Activated naive CD8-positive, alpha-beta T cell treated with anti-CD3 and anti-CD28 coated beads, Interleukin-2, amount 10 ng/mL, durations not matched to agents 7 days and 5 days (primary cell): ENCODE measurements around the gene MAP3K13. TPM values are rescaled to one million over a fixed set of nuclear protein-coding genes. Genes with fewer than 3 reads are reported as not detected.
"Not testable (repeated sequence)": the region's sequence is repeated elsewhere in the genome, so short reads cannot be mapped to it uniquely, and the experiment has no call there.

ENCODE experiments used
- ATAC-seq: fragments of 150-1000 bp; cut with Tn5 transposase; one replicate; pipeline ENCODE4 v1.10.0; 2021; ENCODE audit warnings: low read depth, moderate library complexity
- POLR2A ChIA-PET: fragments of 350-600 bp; sonication (Branson Sonifier 250); formaldehyde crosslinking; loops from one replicate; lab custom pipeline; 2021; ENCODE audit warnings: antibody characterized with exemption; lab: Charles Lee
- DNase-seq: peaks from one replicate; pipeline ENCODE4 v3.0.0; 2021
- H3K27ac Mint-ChIP-seq: one replicate; pipeline ENCODE4 v1.8.0; 2022; ENCODE audit warnings: mild to moderate bottlenecking, mixed read lengths
- H3K27me3 Mint-ChIP-seq: one replicate; pipeline ENCODE4 v1.8.0; 2022; ENCODE audit warnings: mild to moderate bottlenecking, moderate library complexity, mixed read lengths
- H3K36me3 Mint-ChIP-seq: one replicate; pipeline ENCODE4 v1.8.0; 2021; ENCODE audit warnings: mild to moderate bottlenecking, mixed read lengths
- H3K4me1 Mint-ChIP-seq: one replicate; pipeline ENCODE4 v1.8.0; 2021; ENCODE audit warnings: mixed read lengths
- H3K4me3 Mint-ChIP-seq: one replicate; pipeline ENCODE4 v1.8.0; 2022; ENCODE audit warnings: mild to moderate bottlenecking, moderate library complexity, mixed read lengths
- H3K9me3 Mint-ChIP-seq: one replicate; pipeline ENCODE4 v1.8.0; 2021; ENCODE audit warnings: mixed read lengths
- total RNA-seq, 2 experiments: library from RNA; stranded (reverse); gene quantifications; one replicate each; pipeline ENCODE4 v1.2.3, GENCODE V29; 2021

Gene MAP3K13
- total RNA-seq, 2 experiments from 2014 or later, result 11.4 to 12.5 TPM

DNA sequence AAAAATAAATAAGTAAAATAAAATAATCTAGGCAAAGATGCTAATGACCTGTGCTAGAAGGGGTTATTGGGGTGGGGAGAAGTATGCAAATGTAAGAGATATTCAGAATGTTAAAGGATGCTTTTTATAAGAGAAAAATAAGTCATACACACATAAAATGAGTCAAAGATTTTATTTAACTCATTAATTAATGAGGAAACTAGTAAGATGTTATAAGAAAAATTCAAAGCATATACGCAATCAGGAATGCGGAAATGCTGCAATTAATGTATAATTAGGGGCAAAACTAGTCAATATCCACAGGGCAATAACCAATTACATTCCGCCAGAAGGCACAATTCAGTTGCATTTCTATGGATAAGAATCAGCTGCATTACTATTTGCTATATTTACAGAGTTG is 30.1 kb downstream of the MAP3K13 start:
- Mint-ChIP-seq H3K4me3 (no peak overlapping the region), H3K9me3 (no peaks in the 10 kb centered on the region), H3K36me3 (no peaks in the 10 kb centered on the region), H3K4me1 (no peaks in the 10 kb centered on the region), H3K27me3 (peaks cover 6% of the 10 kb centered on the region), H3K27ac (no peak overlapping the region)
- POLR2A ChIA-PET, result no interaction called here
- ATAC-seq (no peak), DNase-seq (no peak)

DNA sequence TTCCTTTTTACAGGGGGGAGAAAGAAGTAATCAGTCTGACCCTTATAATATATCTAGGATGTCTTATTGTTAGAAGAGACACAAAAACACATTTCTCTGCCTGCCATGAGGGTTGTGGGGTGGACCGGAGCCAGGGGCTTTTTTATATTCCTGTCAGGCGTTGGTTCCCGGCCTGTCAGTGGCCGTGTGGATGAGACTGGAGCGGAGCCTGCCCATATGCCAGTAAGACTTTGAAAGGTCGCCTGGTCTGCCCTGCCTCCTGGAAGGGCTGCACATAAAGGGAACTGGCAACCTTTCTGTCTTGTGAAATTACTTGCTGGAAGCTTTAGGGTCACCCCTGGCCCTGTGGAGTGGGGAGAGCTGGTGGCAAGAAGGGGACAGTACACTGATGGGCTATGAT is 34.7 kb downstream of the MAP3K13 start:
- POLR2A ChIA-PET, result no interaction called here
- Mint-ChIP-seq H3K27me3 (peaks cover 3% of the 10 kb centered on the region), H3K27ac (no peak overlapping the region), H3K9me3 (no peaks in the 10 kb centered on the region), H3K4me3 (no peak overlapping the region), H3K36me3 (no peaks in the 10 kb centered on the region), H3K4me1 (no peaks in the 10 kb centered on the region)
- ATAC-seq, result no peak
- no peak for DNase-seq

DNA sequence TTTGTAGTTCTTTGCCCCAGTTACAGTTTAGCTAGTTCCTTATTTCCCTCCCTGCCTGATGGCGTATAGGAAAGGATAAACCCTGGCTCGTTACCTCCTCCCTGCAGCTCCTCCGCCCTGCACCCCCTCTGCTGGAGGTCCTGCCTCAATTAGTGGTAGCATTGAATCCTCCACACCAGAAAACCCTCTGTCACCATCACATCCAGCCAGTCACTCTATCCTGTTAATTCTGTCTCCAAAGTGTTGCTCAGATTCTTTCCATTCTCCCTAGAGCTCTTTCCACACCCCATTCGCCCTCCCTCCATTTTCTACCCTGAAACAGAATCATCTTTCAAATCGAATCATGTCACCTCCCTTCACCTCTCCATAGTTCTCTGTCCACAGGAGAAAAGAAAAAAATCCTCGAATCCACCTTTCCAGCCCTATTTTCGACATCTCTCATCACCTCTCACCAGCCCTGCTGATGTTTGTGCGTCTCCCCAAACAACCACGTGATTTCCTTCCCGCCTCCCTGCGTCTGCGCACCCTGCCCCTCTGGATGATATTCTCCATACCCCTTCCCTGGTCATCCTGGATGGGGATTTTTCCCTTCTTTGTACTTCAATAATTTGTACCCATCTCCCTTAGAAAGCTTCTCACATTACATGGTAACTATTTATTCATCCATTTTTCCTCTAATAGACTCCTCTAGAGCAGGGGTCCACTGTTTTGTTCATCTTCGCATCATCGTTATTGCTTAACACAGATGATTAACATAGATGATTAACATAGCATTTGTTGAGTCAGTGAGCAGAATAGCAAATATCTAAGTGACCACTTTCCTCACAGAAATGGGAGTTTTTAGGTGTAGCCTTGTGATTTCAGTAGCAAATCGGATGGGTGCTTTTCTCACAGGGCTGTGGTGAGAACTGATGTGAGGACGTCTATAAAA is 37.1 kb downstream of the MAP3K13 start:
- DNase-seq (no peak), ATAC-seq (no peak)
- Mint-ChIP-seq H3K9me3 (no peaks in the 10 kb centered on the region), H3K4me3 (no peak overlapping the region), H3K27ac (no peak overlapping the region), H3K27me3 (peaks cover 4% of the 10 kb centered on the region), H3K36me3 (no peaks in the 10 kb centered on the region), H3K4me1 (no peaks in the 10 kb centered on the region)
- POLR2A ChIA-PET, result no interaction called here

DNA sequence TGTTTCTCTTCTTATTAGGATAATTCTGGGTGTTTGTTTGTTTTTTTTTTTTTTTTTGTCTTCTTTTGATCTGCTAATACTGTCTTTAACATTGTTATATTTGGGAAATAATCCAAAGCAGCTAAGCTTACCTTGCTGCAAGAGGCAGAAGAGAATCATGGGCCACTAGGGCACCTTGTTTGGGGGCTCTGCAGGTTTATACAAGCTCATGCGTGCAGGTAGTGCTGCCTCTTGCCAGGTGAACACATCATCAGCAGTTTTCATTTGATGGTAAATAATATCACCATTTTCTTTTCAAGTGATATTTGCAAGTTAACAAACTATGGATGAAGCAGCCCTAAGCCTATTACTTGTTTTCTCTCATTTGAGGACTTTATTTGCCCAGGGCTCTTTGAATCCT is 37.9 kb downstream of the MAP3K13 start:
- no peaks in the 10 kb centered on the region for H3K36me3 Mint-ChIP-seq
- DNase-seq, result no peak
- H3K4me3 Mint-ChIP-seq, result no peak overlapping the region
- POLR2A ChIA-PET, result interaction anchor here (0.6 to 0.7 kb wide), 2 partner anchors 10 to 708 kb away, joined by 5 read pairs; partner anchors contain the start of gene ETV5
- no peaks in the 10 kb centered on the region for H3K9me3 Mint-ChIP-seq
- no peak overlapping the region for H3K27ac Mint-ChIP-seq
- ATAC-seq, result no peak
- peaks cover 10% of the 10 kb centered on the region for H3K27me3 Mint-ChIP-seq
- H3K4me1 Mint-ChIP-seq, result no peaks in the 10 kb centered on the region

DNA sequence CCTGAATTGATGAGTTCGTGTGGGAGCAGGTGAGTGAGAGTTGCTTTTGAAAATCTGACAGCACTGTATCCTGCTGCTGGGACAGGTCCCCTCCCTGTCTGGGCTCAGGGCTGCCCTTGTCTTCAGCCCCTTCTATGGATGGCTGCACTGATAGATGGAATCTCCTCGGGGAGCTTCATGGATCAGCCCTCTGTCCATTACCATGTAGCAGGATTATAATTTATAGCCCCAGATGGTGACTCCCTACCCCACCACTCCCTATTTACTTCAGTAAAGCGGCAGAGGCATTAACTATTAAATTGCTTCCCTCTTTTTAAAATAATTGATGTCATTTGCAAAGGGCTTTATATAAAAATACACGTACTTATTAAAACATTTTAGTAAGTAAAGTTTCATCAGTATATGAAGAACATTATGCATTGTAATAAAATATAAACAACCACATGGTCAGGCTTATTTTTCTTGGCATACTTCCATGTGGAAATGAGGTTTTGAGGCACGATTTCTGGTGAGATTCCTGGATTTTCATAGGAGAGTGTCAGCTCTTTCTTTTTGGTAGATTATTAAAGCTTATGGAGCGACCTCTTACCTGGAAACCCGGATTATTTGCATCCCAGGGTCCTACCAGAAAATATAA is 38.5 kb downstream of the MAP3K13 start:
- DNase-seq (no peak), ATAC-seq (no peak)
- Mint-ChIP-seq H3K4me3 (no peak overlapping the region), H3K27me3 (peaks cover 12% of the 10 kb centered on the region), H3K27ac (no peak overlapping the region), H3K36me3 (no peaks in the 10 kb centered on the region), H3K4me1 (no peaks in the 10 kb centered on the region), H3K9me3 (no peaks in the 10 kb centered on the region)
- POLR2A ChIA-PET, result interaction anchor here (0.6 to 0.7 kb wide), 2 partner anchors 10 to 707 kb away, joined by 5 read pairs; partner anchors contain the start of gene ETV5

DNA sequence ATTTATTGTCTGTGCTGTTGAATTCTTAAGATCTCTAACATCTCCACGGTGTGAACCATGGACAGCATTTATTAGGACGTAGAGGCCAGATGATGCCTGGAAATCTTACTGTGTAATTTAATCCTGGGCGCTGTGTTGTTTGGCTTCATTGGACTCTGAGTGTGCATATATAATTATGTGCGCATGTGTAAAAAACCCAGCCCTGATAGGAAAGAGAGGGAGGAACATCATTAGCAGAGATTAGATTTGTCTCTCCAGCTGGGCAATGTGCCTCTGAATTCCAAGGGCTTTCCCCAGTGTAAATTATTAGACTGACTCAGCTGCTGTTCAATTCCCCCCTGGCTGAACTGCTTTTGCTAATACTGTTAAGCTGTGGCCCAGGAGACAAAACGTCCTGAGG is 39.6 kb downstream of the MAP3K13 start:
- DNase-seq, result no peak
- Mint-ChIP-seq H3K27me3 (peaks cover 21% of the 10 kb centered on the region), H3K27ac (no peak overlapping the region), H3K4me3 (no peak overlapping the region), H3K36me3 (no peaks in the 10 kb centered on the region), H3K9me3 (no peaks in the 10 kb centered on the region), H3K4me1 (no peaks in the 10 kb centered on the region)
- POLR2A ChIA-PET, result no interaction called here
- ATAC-seq, result no peak

DNA sequence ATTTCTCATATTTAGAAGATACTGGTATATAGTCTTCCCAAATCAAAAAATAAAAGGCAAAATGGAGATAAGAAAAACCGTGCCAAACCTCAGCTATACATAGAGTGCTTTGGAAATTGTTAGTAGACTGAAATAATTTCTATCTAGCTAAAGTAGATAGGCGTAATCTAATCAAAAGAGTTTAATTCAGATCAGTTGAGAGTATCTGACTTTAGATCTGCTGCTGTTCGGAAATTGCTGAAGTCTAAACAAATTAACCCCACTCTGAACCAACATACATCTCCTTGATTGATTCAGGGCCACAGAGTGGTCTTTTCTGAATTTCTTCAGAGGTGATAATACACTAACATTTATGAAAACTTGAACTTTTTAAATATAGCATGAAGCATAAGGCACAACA is 40.1 kb downstream of the MAP3K13 start:
- Mint-ChIP-seq H3K4me1 (no peaks in the 10 kb centered on the region), H3K27me3 (peaks cover 24% of the 10 kb centered on the region), H3K27ac (no peak overlapping the region), H3K9me3 (no peaks in the 10 kb centered on the region), H3K36me3 (no peaks in the 10 kb centered on the region), H3K4me3 (no peak overlapping the region)
- DNase-seq (no peak), ATAC-seq (no peak)
- POLR2A ChIA-PET, result no interaction called here

DNA sequence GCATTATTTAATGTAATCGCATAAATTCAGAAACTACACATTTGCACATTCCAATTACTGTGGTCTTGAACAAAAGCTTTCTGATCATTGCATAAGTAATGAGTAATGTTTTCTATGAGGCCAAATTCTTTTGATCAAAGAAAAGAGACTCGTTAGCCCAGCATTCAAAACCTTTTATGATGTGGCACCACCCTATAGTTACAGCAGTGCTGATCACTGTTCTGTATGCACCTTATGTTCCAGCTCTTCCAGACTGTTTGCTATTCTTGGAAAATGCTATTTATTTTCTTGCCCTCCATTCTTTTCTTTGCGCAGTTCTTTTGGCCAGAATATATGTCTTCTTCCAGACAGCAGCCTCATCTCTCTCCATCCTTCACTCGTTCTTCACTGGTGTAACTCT is 42.3 kb downstream of the MAP3K13 start:
- Mint-ChIP-seq H3K4me3 (no peak overlapping the region), H3K4me1 (no peaks in the 10 kb centered on the region), H3K27me3 (peaks cover 24% of the 10 kb centered on the region), H3K9me3 (no peaks in the 10 kb centered on the region), H3K36me3 (no peaks in the 10 kb centered on the region), H3K27ac (no peak overlapping the region)
- POLR2A ChIA-PET, result no interaction called here
- ATAC-seq (no peak), DNase-seq (no peak)

DNA sequence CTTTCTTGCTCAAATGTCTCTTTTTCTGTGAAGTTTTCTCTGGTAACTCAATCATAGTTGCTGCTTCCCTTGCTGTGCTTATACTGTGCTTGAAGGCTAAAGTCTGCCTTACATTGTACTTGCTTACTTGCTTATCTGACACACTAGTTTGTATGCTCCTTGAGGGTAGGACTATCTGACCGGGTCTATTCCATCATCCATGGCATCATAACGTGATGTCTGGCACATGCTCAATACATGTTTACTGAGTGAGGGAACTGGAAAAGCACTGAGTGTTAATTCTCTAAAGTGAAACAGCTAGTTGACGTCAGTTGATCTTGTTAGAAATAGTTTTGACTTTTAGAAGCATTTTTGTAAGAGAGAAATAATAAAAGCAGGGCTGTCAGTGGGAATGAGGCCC is 42.7 kb downstream of the MAP3K13 start:
- no peak overlapping the region for H3K4me3 Mint-ChIP-seq
- no peak overlapping the region for H3K27ac Mint-ChIP-seq
- DNase-seq (no peak), ATAC-seq (no peak)
- POLR2A ChIA-PET, result no interaction called here
- H3K36me3 Mint-ChIP-seq, result no peaks in the 10 kb centered on the region
- no peaks in the 10 kb centered on the region for H3K4me1 Mint-ChIP-seq
- H3K27me3 Mint-ChIP-seq, result peaks cover 24% of the 10 kb centered on the region
- no peaks in the 10 kb centered on the region for H3K9me3 Mint-ChIP-seq

DNA sequence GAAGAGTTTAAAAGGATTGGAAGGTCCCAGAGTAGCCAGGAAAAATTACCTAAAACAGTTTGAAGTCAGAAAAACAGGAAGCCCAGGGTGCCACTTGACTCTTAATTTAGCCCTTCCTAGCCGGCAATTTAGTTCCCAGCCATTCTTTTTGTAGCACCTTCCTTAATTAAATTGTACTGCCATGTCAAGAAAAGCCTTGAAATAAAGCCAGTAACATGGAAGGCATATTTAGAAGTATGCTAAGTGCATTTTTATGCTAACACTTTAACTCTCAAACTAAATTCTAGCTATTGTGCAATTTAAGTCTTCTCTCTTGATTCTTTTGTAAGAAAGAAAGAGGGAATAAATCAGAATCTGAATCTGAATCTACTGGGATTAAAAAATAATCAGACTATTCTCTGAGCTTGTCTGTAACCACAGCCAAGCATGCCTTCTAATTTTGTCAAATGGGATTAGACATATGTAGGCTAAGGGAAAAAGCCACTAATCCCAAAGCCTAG is 43.2 kb downstream of the MAP3K13 start:
- no peaks in the 10 kb centered on the region for H3K4me1 Mint-ChIP-seq
- ATAC-seq (no peak), DNase-seq (no peak)
- H3K4me3 Mint-ChIP-seq, result no peak overlapping the region
- POLR2A ChIA-PET, result no interaction called here
- no peaks in the 10 kb centered on the region for H3K9me3 Mint-ChIP-seq
- peaks cover 29% of the 10 kb centered on the region for H3K27me3 Mint-ChIP-seq
- no peak overlapping the region for H3K27ac Mint-ChIP-seq
- no peaks in the 10 kb centered on the region for H3K36me3 Mint-ChIP-seq

DNA sequence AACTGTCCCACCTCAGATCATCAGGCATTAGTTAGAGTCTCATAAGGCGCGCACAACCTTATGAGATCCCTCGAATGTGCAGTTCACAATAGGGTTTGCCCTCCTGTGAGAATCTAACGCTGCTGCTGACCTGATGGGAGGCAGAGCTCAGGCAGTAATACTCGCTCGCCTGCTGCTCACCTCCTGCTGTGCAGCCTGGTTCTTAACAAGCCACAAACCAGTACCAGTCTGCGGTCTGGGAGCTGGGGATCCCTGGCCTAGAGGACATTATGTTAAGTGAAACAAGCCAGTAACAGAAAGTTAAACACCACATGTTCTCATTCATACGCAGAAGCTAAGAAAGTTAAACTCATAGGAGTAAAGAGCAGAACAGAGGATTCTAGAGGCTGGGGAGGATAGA is 47.0 kb downstream of the MAP3K13 start:
- H3K27me3 Mint-ChIP-seq, result peaks cover 26% of the 10 kb centered on the region
- no peaks in the 10 kb centered on the region for H3K9me3 Mint-ChIP-seq
- H3K4me1 Mint-ChIP-seq, result no peaks in the 10 kb centered on the region
- H3K4me3 Mint-ChIP-seq, result no peak overlapping the region
- DNase-seq (no peak), ATAC-seq (no peak)
- H3K27ac Mint-ChIP-seq, result no peak overlapping the region
- H3K36me3 Mint-ChIP-seq, result no peaks in the 10 kb centered on the region
- POLR2A ChIA-PET, result no interaction called here

DNA sequence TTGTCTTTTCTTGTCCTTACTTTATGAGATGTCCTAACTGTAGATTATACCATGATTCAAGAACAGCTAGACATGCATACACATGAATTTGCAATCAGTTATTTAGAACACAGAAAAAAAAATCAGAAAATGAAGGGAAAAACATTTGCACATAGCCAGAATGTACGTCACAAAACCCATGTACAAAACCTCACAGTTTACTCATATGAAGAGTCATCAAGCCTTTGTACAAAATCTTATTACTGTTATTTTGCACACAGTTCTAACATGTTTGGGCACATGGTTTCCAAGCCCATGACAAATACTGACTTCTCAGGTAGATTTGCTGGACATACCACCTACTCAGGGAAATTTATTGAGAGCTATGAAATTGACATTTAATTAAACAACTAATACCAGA is 48.2 kb downstream of the MAP3K13 start:
- no peak overlapping the region for H3K27ac Mint-ChIP-seq
- DNase-seq (no peak), ATAC-seq (no peak)
- H3K4me1 Mint-ChIP-seq, result no peaks in the 10 kb centered on the region
- POLR2A ChIA-PET, result no interaction called here
- peaks cover 21% of the 10 kb centered on the region for H3K27me3 Mint-ChIP-seq
- H3K36me3 Mint-ChIP-seq, result no peaks in the 10 kb centered on the region
- H3K9me3 Mint-ChIP-seq, result no peaks in the 10 kb centered on the region
- H3K4me3 Mint-ChIP-seq, result no peak overlapping the region

DNA sequence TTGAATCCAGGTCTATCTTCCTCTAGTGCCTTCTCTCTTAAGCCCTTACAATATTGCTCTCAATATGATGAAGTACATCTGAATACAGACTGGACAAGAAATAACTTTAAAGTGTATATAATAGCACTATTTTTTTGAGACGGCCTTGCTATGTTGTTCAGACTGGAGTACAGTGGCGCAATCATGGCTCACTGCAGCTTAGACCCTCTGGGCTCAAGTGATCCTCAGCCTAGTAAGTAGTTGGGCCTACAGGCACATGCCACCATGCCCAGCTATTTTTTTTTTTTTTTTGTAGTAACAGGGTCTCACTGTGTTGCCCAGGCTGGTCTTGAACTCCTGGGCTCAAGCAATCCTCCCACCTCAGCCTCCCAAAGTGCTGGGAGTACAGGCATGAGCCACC is 53.6 kb downstream of the MAP3K13 start:
- no peak overlapping the region for H3K4me3 Mint-ChIP-seq
- POLR2A ChIA-PET, result no interaction called here
- DNase-seq (no peak), ATAC-seq (no peak)
- H3K27me3 Mint-ChIP-seq, result peaks cover 12% of the 10 kb centered on the region
- peaks cover 4% of the 10 kb centered on the region for H3K4me1 Mint-ChIP-seq
- no peaks in the 10 kb centered on the region for H3K9me3 Mint-ChIP-seq
- no peaks in the 10 kb centered on the region for H3K36me3 Mint-ChIP-seq
- no peak overlapping the region for H3K27ac Mint-ChIP-seq

DNA sequence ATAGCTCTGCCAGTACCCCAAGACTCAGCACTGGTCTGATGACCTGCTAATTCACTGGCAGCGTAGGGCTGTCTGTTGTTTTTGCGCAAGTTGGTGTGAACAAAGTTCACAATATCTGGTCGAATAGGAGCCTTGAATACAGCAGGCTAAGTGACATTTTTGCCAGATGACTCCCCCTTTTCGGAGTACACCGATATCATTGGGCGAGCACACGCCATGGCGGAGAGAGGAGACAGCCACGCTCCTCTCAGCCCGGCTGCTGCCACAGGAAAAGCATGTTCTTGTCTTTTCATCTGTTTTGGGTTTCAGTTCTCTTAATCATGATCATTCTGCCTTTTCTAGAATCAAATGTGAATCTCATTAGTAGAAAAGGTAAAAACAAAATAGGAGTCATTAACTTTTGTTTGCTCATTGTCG is 55.6 kb downstream of the MAP3K13 start:
- H3K9me3 Mint-ChIP-seq, H3K36me3 Mint-ChIP-seq, POLR2A ChIA-PET, H3K4me1 Mint-ChIP-seq, ATAC-seq, H3K27ac Mint-ChIP-seq, H3K4me3 Mint-ChIP-seq, DNase-seq: not testable (repeated sequence)
- peaks cover 16% of the 10 kb centered on the region for H3K27me3 Mint-ChIP-seq
